HG03558 (cell line): ENCODE results near the gene SHISA8.
"Not testable (repeated sequence)": the region's sequence is repeated elsewhere in the genome, so short reads cannot be mapped to it uniquely, and the experiment has no call there.

Experiments
- ATAC-seq: cut with Tn5 transposase; IDR thresholded peaks from one replicate; pipeline ENCODE4 v1.9.1; 2021; ENCODE audit warnings: moderate number of reproducible peaks; ENCODE audit not compliant: unreplicated experiment; ENCODE audit errors: extremely low read depth

Gene SHISA8

GRCh38 chr22:41915035-41915785 lies at the start of gene SHISA8:
TSS of gene SHISA8 (minus strand) at chr22:41915074. CDS start at chr22:41914667, 407 bp downstream.
- no peak for ATAC-seq

DNA sequence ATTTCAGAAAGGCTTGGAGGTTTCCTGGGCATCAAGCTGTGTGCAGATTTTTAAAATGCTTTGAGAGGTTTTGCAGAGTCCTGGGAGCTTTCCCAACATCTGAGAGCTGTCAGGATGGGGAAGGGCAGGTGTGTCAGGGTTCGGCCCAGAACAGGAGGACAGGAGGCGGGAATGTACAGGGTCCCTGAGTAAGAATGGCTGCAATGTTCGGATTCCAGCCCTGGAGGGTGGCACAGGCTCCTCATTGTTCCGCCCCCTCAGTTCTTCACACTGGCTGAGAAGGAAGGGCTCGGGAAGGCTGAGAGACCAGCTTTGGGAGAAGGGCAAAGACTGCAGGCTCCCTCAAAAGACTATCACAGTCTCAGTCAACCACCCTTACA lies 49.2 kb upstream of the SHISA8 start:
- ATAC-seq, result no peak

DNA sequence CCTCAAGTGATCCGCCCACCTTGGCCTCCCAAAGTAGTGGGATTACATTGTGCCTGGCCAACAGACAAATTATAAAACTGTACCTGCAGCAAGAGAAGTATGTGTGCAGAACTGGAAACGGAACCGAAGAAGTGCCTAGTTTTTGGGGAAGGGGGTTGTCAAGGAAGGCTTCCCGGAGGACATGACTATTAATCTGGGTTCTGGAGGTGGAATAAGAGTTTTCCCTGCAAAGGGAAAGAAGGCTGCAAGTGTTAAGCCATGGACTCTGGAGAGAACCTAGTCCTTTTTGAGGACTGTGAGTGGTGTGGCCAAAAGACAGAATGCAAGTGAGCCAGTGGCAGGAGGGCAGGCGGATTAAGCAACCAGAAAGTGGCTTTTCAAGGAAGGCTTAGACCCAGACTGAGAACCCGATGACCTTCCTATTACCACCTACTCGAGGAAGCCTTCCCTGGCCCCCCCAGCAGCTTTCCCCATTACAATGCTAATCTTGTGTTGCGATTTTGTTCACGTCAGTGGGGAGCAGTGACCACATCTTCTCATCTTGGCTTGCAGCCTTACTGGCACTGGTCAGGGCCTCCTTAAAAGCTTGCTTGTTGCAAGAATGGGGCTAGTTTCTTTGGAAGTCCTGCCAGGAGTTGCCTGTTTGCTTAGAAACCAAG lies 48.7 kb upstream of the SHISA8 start:
- ATAC-seq, result no peak

- no peak for ATAC-seq
These were observed 43.2 kb upstream of the SHISA8 start for GRCh38 chr22:41957941-41958556.

- ATAC-seq, result no peak
These were observed 37.8 kb upstream of the SHISA8 start for GRCh38 chr22:41952713-41953112.

- ATAC-seq, result no peak
These were observed 37.1 kb upstream of the SHISA8 start, which contains the start of gene SMIM45 for GRCh38 chr22:41951898-41952474. TSS of gene SMIM45 (plus strand) at chr22:41952150.

GRCh38 chr22:41949297-41949965 lies 34.6 kb upstream of the SHISA8 start:
- ATAC-seq, result no peak

DNA sequence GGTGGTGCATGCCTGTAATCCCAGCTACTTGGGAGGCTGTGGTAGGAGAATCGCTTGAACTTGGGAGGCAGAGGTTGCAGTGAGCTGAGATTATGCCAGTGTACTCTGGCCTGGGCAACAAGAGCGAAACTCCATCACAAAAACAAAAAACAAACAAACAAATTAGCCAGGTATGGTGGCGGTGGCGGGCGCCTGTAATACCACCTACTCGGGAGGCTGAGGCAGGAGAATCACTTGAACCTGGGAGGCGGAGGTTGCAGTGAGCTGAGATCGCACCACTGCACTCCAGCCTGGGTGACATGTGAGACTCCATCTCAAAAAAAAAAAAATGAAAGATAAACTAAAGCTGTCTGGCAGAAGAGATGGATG lies 34.0 kb upstream of the SHISA8 start:
- ATAC-seq, result not testable (repeated sequence)

DNA sequence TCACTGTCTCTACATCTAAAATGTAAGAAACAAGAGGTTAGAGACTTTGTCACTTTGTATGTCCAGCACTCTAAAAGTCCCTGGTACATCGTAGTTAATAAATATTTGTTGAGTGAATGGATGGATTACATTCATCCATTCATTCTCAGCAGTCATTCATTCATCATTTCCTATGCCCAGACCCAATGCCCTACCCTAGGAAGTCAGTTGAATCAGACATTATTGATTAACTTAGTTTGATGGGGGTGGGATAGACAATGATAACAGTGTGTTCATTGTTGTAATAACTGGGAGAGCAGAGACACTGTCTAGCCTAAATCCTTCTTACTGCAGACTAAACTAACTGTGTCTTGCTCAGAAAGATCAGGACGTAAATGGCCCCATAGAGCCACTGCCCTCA lies 33.3 kb upstream of the SHISA8 start:
- ATAC-seq, result no peak

DNA sequence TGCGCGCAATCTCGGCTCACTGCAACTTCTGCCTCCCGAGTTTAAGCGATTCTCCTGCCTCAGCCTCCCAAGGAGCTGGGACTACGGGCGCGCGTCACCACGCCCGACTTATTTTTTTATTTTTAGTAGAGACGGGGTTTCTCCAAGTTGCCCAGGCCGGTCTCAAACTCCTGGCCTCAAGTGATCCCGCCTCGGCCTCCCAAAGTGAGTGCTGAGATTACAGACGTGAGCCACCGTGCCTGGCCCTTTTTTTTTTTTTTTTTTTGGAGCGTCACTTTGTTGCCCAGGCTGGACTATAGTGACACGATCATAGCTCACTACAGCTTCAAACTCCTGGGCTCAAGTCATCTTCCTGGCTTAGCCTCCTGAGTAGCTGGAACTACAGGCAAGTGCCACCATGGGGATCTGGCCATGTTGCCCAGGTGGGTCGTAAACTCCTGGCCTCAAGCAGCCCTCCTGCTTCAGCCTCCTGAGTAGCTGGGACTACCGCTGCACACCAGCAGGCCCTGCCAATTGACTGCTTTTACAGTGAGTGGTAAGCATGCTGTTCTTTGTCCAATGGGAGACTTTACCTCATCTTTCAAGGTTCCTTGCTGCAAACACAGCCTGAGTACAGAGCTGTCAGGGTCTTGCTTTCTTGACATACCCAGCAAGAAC lies 32.7 kb upstream of the SHISA8 start:
- no peak for ATAC-seq

DNA sequence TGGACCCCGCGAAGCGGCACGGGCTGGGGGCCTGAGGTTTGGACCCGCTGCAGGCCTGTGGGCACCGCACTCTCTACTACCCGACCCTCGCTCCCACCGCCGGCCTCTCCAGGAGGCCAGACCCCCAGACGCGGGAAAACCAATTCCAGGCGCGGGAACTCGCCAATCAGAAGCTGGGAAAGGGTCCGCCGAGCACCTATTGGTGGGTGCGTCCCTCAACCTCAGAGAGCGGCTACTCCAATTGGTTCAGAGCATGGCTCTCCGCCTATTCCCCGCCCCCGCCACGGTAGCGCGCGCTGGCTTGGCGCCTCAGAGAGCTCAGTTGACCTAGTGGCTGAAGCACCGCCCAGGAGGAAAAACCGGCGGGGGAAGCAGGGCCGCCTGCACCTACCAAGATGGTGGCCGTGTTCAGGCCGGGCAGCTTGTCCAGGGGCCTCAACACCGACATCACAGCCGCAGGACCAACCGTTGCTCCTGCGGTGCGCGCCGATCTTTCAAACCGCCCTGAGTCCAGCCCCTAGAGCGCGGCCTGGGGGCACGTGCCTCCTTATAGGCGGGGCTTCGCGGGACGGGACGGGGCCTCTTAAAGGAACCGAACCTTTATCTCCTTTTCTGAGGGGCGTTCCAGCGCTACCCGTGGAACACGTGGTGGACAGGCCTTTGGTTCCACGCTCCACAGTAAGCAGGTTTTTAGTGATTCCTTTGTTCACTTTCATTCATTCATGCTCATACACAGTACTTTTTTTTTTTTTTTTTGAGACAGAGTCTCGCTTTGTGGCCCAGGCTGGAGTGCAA lies 32.0 kb upstream of the SHISA8 start, which contains the start of gene CENPM:
CENPM (minus strand) TSS at position 524 of the 795 bp plus-strand sequence; CDS start at position 448, 76 bp downstream.
- ATAC-seq, result peak; percentile 40

DNA sequence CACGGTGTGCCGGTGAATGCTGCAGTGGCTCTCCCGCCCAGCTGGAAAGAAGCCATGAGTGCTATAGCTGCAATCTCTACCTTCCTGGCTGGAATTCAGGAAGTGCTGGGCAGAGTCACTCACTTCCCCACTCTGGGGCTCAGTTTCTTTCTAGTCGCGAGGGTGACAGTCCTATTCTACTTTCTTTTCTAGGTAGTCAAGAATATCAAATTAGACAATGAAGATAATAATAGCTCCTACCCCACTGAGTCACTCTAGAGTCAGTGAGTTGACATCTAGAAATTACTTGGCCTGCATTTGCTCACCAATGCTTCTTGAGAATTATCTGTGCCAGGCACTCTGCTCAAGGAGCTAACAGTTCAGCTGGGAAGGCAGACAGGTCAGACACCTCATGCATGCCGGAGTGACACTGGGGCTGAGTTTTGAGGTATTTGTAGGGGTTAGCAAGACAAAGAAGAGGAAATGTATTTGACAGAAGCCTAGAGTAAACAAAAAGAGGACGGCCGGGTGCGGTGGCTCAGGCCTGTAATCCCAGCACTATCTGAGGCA lies 28.9 kb upstream of the SHISA8 start:
- ATAC-seq, result no peak

DNA sequence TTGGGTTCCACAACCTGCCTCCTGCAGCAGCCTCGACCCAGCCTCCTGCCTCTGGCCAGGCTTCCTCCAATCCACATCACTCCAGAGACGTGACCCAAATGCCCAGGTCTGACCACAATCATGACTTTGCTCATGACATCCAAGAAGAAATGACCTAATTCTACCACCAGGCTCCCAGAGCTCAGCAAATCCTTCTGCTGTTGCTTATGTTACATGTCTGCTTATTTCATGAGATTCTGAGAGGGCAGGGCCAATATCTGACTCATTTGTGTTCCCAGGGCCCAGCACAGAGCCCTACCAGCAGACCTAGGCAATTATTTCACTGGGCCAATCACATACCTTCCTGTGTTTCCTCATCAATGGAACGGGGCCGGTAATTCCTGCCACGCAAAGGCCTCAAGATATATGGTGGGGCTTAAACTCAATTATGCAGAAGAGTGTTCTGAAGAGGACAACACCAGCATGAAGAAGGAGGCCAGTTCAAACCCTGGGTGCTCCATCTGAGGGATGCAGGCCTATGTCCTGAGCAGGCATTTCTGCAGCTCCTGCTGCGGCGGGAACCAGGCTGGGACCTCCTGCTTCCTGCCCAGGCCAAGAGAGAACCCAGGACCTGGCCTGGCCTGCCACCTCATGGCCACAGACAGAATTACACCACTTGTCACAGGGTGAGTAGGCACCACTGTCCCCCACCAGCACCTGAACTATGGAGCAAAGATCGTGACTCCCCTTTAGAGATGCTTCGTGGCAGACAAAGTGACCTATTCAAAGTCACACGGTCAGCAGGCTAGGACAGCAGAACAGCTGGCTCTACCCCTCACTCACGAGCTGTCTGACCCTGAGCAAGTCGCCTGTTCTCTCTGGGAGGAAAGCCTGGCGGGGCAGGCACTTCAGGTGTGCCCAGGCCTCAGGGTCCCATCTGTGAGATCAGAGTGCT lies 26.2 kb upstream of the SHISA8 start:
- ATAC-seq, result no peak

DNA sequence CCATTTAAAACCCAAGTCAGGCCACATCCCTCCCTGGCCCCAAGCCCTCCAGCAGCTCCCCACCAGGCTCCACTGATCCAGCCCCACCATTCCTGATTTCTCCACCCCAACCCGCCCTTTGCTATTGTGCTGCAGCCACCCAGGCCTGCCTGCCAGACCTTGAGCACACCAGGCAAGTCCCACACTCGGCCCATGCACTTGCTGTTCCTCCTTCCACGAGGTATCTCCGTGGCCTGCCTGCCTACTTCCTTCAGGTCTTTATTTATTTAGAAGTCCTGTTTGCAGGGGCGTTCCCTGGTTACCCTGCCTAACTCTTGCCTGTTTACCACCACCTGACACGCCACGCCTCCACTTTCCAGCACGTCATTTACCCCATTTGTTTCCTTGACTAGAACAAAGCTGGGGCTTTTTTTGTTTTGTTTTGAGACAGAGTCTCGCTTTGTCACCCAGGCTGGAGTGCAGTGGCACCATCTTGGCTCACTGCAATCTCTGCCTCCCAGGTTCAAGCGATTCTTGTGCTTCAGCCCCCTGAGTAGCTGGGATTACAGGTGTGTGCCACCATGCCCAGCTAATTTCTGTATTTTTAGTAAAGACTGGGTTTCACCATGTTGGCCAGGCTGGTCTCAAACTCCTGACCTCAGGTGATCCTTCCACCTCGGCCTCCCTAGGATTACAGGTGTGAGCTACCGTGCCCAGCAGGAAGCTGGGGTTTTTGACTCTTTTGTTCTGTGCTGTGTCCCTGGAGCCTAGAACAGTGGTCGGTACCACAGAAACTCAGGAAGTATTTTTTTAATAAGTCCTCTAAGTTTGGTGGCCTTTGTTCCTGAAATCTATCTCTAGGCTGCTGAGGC lies 25.3 kb upstream of the SHISA8 start:
- peak; percentile 34 for ATAC-seq

GRCh38 chr22:41936894-41937169 lies 22.0 kb upstream of the SHISA8 start:
- ATAC-seq, result no peak

GRCh38 chr22:41935509-41935908 lies 20.6 kb upstream of the SHISA8 start:
- no peak for ATAC-seq

- ATAC-seq, result no peak
These were observed 20.1 kb upstream of the SHISA8 start for GRCh38 chr22:41935015-41935351.
